C4-2B (cell line): ENCODE measurements around the gene KRTAP3-2.
"Not testable (repeated sequence)": the region's sequence is repeated elsewhere in the genome, so short reads cannot be mapped to it uniquely, and the experiment has no call there.

Source experiments
- H3K27ac ChIP-seq: fragments of 450-650 bp; 2 replicates; pipeline ENCODE4 v1.5.1; 2017
- ZFX ChIP-seq: fragments of 450-650 bp; IDR thresholded peaks from 2 replicates; pipeline ENCODE4 v1.6.1; 2017
- TF ChIP-seq, protein P1 (sequence below): fragments of 450-650 bp; conservative IDR thresholded peaks from 2 replicates; pipeline ENCODE4 v1.5.1; 2017; ENCODE audit warnings: mild to moderate bottlenecking

Gene KRTAP3-2

DNA sequence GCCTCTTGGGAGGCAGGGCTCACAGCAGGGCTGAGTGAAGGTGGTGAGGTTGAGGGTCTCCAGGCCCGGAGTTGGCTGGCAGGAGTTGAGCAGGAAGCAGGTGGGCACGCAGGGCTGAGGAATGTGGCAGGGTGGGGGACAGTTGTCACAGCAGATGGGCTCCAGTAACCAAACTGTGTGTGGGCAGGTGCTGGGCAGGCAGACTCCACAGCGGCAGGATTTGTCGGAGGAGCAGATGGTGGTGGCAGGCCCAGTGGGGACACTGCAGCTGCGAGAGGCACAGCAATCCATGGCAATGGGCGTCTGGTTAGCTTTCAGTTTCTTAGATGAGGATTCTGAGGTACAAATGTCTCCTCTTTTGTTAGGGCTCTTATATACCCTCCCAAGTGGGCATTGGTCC, at the start of gene KRTAP3-2:
Gene KRTAP3-2, minus strand, starts transcription at position 344 of the 400 bp plus-strand sequence. Its CDS starts 53 bp downstream, at position 291.
- H3K27ac ChIP-seq = not testable (repeated sequence)

DNA sequence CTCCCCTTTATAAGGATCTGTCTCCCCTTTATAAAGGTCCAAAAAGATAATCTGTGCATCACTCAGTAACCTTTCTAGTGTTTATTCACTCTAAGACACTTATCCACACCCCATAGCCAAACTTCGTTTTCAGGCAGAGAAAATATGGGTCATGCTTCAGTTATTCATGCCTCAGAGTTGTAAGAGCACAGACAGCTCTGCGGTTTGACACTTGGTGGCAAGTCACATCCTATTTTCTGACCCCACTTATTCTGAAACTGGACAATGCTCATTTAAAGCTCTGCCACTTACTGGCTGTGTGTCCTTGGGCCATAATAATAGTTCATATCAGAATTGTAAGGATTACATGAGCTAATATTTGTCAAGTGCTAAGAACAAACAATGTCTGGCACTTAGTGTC, 49.4 kb upstream of the KRTAP3-2 start:
- H3K27ac ChIP-seq = no peak overlapping the region
- TF ChIP-seq, protein P1, sequence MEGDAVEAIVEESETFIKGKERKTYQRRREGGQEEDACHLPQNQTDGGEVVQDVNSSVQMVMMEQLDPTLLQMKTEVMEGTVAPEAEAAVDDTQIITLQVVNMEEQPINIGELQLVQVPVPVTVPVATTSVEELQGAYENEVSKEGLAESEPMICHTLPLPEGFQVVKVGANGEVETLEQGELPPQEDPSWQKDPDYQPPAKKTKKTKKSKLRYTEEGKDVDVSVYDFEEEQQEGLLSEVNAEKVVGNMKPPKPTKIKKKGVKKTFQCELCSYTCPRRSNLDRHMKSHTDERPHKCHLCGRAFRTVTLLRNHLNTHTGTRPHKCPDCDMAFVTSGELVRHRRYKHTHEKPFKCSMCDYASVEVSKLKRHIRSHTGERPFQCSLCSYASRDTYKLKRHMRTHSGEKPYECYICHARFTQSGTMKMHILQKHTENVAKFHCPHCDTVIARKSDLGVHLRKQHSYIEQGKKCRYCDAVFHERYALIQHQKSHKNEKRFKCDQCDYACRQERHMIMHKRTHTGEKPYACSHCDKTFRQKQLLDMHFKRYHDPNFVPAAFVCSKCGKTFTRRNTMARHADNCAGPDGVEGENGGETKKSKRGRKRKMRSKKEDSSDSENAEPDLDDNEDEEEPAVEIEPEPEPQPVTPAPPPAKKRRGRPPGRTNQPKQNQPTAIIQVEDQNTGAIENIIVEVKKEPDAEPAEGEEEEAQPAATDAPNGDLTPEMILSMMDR = no peak
- TF ChIP-seq ZFX = no peak

DNA sequence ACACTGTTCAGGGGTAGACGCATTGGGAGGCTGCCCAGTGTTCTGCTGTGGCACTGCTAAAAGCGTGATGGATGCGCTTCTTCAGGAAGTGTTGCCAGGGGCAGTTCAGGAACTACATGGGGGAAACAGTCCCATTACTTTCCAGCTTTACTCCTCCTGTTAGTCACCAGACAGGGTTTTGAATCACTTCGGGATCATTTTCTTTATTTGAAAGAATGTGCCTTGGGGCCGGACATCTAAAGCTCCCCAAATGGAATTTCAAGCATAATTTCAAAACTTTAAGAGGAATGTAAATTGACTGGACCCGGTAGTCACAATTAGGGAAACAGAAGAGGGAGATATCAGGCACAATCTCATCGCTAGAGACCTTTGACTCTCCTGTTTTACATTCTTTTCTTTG, 48.7 kb upstream of the KRTAP3-2 start:
- TF ChIP-seq ZFX = no peak
- TF ChIP-seq, protein P1 = no peak
- no peak overlapping the region for H3K27ac ChIP-seq

DNA sequence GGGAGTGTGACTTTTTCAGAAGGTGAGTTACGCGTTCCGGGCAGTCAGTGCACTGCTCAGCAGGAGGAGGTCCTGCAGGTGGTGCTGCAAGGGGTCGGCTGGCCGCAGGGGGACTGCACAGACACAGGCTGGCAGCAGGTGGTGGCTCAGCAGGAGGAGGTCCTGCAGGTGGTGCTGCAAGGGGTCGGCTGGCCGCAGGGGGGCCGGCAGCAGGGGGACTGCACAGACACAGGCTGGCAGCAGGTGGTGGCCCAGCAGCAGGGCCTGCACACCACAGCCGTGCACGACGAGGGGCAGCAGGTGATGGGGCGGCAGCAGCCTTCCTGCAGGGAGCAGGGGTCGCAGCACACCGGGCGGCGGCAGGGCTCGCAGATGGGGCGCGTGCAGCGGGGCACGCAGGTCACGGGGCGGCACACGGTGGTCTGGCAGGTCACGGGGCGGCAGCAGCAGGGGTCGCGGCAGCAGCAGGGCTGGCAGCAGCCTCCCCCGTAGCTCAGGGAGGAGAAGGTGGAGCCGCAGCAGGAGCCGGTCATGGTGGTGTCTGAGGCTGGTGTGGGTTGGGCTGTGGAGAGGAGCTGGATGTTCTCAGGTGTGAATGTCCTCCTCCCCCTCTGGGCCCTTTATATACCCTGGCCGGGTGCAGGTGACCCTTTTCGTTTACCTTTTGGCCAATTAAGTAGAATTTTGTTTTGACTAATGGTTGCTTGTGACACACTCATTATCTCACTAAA, 47.2 kb upstream of the KRTAP3-2 start, which contains the start of gene KRTAP2-1:
Gene KRTAP2-1, minus strand, starts transcription at position 582 of the 731 bp plus-strand sequence. Its CDS starts 49 bp downstream, at position 533.
- H3K27ac ChIP-seq = not testable (repeated sequence)

DNA sequence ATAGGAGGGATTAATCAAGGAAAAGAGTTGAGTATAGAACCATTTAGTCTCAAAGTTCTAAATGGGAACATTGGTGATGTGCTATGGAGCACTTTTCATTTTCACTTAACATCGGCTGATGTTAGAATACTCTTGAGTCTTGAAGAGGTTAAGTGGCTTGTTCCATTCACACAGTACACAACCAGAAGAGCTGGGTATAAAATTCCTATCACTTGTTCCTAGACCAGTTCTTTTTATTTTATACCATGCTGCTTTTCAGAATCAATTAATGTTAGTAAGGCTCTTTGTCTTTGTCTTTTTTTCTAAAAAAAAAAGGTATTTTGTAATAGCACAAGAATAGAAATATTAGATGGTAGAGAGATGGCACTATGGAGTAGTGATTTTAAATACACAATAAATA, 43.2 kb upstream of the KRTAP3-2 start:
- no peak overlapping the region for H3K27ac ChIP-seq
- TF ChIP-seq, protein P1 = no peak
- TF ChIP-seq ZFX = no peak

DNA sequence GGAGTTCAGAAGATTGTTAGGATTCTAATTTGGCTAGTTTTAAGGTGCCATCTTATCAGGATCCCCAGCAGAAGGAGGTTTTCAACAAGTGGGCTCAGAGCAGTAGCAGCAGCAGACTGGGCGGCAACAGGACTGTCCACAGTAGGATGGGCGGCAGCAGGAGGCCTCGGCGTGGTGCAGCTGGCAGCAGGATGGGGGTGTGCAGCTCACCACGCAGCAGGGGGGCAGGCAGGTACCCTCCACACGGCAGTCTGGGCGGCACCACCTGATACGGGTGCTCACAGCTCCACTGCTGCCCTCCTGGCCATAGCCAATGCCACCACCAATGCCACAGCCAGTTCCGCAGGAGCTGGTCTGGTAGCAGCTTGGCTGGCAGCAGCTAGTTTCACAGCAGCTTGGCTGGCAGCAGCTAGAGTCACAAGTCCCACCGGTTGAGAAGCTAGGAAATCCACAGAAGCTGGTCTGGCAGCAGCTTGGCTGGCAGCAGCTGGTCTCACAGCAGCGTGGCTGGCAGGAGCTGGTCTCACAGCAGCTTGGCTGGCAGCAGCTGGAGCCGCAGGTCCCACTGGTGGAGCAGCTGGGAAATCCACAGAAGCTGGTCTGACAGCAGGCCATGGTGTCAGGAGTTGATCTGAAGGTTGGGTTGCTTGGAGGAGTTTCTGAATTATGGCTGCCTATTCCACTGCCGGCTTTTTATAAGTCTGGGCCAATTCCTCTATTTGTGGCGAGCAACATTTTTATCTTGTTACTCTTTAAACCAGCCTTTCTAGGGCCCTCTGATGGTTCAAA, 41.3 kb upstream of the KRTAP3-2 start, which contains the start of gene KRTAP1-1:
Gene KRTAP1-1, minus strand, starts transcription at position 668 of the 789 bp plus-strand sequence. Its CDS starts 53 bp downstream, at position 615.
- H3K27ac ChIP-seq = not testable (repeated sequence)

DNA sequence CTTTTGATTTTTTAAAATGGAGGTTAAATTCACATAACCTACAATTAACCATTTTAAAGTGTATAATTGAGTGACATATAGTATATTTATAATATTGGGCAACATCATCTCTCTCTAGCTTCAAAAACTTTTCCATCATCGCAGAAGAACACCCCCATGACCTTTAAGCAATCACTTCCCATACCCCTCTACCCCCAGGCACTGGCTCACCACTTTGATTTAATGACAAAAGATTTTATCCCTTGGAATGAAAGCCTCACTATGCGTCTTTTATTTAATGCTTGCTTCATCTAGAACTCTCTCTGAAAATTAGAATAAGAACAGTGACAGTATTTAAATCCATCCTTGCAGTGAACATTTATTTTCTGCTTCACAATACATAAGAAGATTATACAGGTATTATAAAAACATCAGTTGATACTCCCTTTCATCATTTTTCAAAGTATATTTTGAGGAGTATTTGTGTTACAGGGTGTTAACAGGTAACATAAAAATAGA, 38.2 kb upstream of the KRTAP3-2 start:
- no peak for TF ChIP-seq ZFX
- TF ChIP-seq, protein P1 = no peak

DNA sequence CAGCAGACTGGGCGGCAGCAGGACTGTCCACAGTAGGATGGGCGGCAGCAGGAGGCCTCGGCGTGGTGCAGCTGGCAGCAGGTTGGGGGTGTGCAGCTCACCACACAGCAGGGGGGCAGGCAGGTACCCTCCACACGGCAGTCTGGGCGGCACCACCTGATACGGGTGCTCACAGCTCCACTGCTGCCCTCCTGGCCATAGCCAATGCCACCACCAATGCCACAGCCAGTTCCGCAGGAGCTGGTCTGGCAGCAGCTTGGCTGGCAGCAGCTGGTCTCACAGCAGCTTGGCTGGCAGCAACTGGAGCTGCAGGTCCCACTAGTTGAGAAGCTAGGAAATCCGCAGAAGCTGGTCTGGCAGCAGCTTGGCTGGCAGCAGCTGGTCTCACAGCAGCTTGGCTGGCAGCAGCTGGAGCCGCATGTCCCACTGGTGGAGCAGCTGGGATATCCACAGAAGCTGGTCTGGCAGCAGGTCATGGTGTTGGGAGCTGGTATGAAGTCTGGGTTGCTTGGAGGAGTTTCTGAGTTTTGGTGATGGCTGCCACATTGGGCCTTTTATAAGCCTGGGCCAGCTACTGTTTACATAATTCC, 34.7 kb upstream of the KRTAP3-2 start, which contains the start of gene KRTAP1-3:
Gene KRTAP1-3, minus strand, starts transcription at position 529 of the 590 bp plus-strand sequence. Its CDS starts 53 bp downstream, at position 476.
- not testable (repeated sequence) for H3K27ac ChIP-seq

More for the DNA sequence above, 38.2 kb upstream of the KRTAP3-2 start:
- no peak overlapping the region for H3K27ac ChIP-seq

DNA sequence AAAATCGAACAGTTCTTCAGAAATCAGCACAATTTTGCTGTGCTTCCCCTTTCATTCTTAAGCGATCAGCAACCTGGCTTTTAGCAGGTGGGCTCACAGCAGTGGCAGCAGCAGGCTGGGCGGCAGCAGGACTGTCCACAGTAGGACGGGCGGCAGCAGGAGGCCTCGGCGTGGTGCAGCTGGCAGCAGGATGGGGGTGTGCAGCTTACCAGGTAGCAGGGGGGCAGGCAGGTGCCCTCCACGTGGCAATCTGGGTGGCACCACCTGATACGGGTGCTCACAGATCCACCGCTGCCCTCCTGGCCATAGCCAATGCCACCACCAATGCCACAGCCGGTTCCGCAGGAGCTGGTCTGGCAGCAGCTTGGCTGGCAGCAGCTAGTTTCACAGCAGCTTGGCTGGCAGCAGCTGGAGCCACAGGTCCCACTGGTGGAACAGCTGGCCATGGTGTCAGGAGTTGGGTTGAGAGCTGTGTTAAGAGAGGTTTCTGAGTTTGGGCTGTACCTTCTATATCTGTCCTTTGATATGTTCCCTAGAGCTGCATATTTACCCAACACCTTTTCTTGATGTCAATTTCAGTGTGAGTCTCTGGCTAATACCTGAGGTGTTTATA, 30.0 kb upstream of the KRTAP3-2 start, which contains the start of gene KRTAP1-4:
Gene KRTAP1-4, minus strand, starts transcription at position 563 of the 613 bp plus-strand sequence. Its CDS starts 117 bp downstream, at position 446.
- TF ChIP-seq ZFX = no peak
- TF ChIP-seq, protein P1 = no peak
- H3K27ac ChIP-seq = no peak within 1 kb of the TSS
